Neural progenitor cell (in vitro differentiated cells): ENCODE measurements around the gene RXFP1.

ENCODE experiments used
- CTCF ChIP-seq: fragments of 200-600 bp; sonication (generic); IDR thresholded peaks from 2 replicates; pipeline ENCODE4 v1.5.1; 2017; ENCODE audit warnings: antibody characterized with exemption, mild to moderate bottlenecking
- EZH2 ChIP-seq: fragments of 200-600 bp; sonication (generic); IDR thresholded peaks from 2 replicates; pipeline ENCODE4 v1.6.1; 2017; ENCODE audit warnings: antibody characterized with exemption, mild to moderate bottlenecking, moderate library complexity

DNA sequence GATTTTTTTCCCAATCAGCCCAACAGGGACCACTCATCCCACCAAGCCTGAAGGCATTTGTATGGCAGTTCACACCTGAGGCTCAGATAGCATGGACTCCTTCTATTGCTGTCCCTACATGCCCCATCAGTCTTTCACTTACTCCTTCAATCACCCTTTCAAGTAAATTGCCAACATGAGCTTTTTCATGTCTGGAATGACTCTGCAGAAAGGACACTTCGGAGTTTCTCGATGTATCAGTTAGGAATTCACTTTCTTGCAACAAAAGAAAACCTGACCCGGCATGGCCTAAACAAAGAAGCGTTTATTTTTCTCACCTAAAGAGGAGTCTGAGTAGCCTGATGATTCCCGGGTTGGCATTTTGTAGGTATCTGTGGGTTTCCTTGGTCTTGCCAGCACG lies 38.6 kb downstream of the RXFP1 start:
- no peak for TF ChIP-seq CTCF
- TF ChIP-seq EZH2 = no peak
